Measurements from ENCODE around the gene MAGEB4.
A peak's percentile ranks its signal among the peaks of the same experiment; 100 is the strongest.
"Not testable (repeated sequence)": the region's sequence is repeated elsewhere in the genome, so short reads cannot be mapped to it uniquely, and the experiment has no call there.

MAGEB4 gene

GRCh38 chrX:30241724-30242415 is at the start of gene MAGEB4:
TSS of gene MAGEB4 (plus strand) at chrX:30242000. CDS start at chrX:30242136, 136 bp downstream.
- DNase-seq = no peak

GRCh38 chrX:30193910-30194309 is 47.9 kb upstream of the MAGEB4 start:
- DNase-seq = not testable (repeated sequence)

- DNase-seq = peak; percentile 14
Observed at GRCh38 chrX:30196322-30196721, 45.5 kb upstream of the MAGEB4 start.

- DNase-seq = no peak
Observed at GRCh38 chrX:30212172-30212571, 29.6 kb upstream of the MAGEB4 start.

GRCh38 chrX:30215357-30215843 is 26.4 kb upstream of the MAGEB4 start, which contains the start of gene MAGEB2:
TSS of gene MAGEB2 (plus strand) at chrX:30215563. CDS start at chrX:30218581, 3,018 bp downstream.
- no peak for DNase-seq

GRCh38 chrX:30217465-30217864 is 24.3 kb upstream of the MAGEB4 start:
- DNase-seq = peak; percentile 50

GRCh38 chrX:30219372-30219771 is 22.4 kb upstream of the MAGEB4 start:
- no peak for DNase-seq

- peak; percentile 57 for DNase-seq
Observed at GRCh38 chrX:30220661-30221060, 21.1 kb upstream of the MAGEB4 start.

- no peak for DNase-seq
Observed at GRCh38 chrX:30224536-30224935, 17.3 kb upstream of the MAGEB4 start.

- DNase-seq = no peak
Observed at GRCh38 chrX:30228526-30228925, 13.3 kb upstream of the MAGEB4 start.

- DNase-seq = no peak
Observed at GRCh38 chrX:30230395-30230794, 11.4 kb upstream of the MAGEB4 start, which contains the start of gene MAGEB3. TSS of gene MAGEB3 (plus strand) at chrX:30230657. CDS start at chrX:30235925, 5,268 bp downstream.

GRCh38 chrX:30246769-30247489 is 5.1 kb downstream of the MAGEB4 start, which contains the start of gene MAGEB1:
TSS of gene MAGEB1 (plus strand) at chrX:30247146. CDS start at chrX:30250494, 3,348 bp downstream.
- DNase-seq = no peak

- DNase-seq = no peak
Observed at GRCh38 chrX:30248854-30249253, 7.1 kb downstream of the MAGEB4 start.

- DNase-seq = no peak
Observed at GRCh38 chrX:30253257-30253656, 11.5 kb downstream of the MAGEB4 start.

- DNase-seq = no peak
Observed at GRCh38 chrX:30259927-30260326, 18.1 kb downstream of the MAGEB4 start.

- no peak for DNase-seq
Observed at GRCh38 chrX:30261012-30261411, 19.2 kb downstream of the MAGEB4 start.

GRCh38 chrX:30262763-30263162 is 21.0 kb downstream of the MAGEB4 start:
- DNase-seq = no peak

- no peak for DNase-seq
Observed at GRCh38 chrX:30270639-30271038, 28.8 kb downstream of the MAGEB4 start.

- DNase-seq = peak; percentile 5
Observed at GRCh38 chrX:30275498-30275897, 33.7 kb downstream of the MAGEB4 start.

GRCh38 chrX:30278365-30278764 is 36.6 kb downstream of the MAGEB4 start:
- no peak for DNase-seq

- no peak for DNase-seq
Observed at GRCh38 chrX:30280428-30280827, 38.6 kb downstream of the MAGEB4 start.

GRCh38 chrX:30282527-30282926 is 40.7 kb downstream of the MAGEB4 start:
- no peak for DNase-seq

- DNase-seq = peak; percentile 8
Observed at GRCh38 chrX:30283456-30284200, 41.8 kb downstream of the MAGEB4 start.
